Left colon (tissue), 2 donors: ENCODE results near the gene KIF5A. TPM values are rescaled to one million over a fixed set of nuclear protein-coding genes. Genes with fewer than 3 reads are reported as not detected.

Experiments used
- ATAC-seq: fragments of 200-7000 bp; cut with Tn5 transposase; one replicate; pipeline ENCODE4 v1.9.1; 2020; ENCODE audit warnings: mild to moderate bottlenecking, moderate library complexity
- DNase-seq, 2 donors: peaks; one replicate each; pipeline ENCODE4 v3.0.0-alpha.2; 2020
- intact Hi-C, 2 donors: fragments of 100-400 bp; cut with DNase I in 1 of 2; cut with micrococcal nuclease in 1 of 2; formaldehyde crosslinking; loops; one replicate each; pipeline versions ENCODE4 v1.11.2 to v1.14.0; 2022; cut with DNase I, micrococcal nuclease
- microRNA-seq, 2 donors: library from miRNA; unstranded; fragments of <30 nt; microRNA quantifications; one replicate each; pipeline versions ENCODE4 v1.1.0 to v1.2.0, GENCODE V29; 2020
- total RNA-seq, 2 donors: library from RNA; stranded (reverse); fragmentation: NEBNext Ultra II Directional; extraction: Animal tissue kit (Norgen Biotek cat#: 25700); gene quantifications; one replicate each; pipeline ENCODE4 v1.2.1, GENCODE V29; 2021
- donor health status: DM: no; HTN: no; CAD: no.
- donor health status: DM: yes; HTN: yes; CAD: no.

Gene KIF5A
- total RNA-seq, 2 donors from 2014 or later = 0.85 to 1.3 TPM

DNA sequence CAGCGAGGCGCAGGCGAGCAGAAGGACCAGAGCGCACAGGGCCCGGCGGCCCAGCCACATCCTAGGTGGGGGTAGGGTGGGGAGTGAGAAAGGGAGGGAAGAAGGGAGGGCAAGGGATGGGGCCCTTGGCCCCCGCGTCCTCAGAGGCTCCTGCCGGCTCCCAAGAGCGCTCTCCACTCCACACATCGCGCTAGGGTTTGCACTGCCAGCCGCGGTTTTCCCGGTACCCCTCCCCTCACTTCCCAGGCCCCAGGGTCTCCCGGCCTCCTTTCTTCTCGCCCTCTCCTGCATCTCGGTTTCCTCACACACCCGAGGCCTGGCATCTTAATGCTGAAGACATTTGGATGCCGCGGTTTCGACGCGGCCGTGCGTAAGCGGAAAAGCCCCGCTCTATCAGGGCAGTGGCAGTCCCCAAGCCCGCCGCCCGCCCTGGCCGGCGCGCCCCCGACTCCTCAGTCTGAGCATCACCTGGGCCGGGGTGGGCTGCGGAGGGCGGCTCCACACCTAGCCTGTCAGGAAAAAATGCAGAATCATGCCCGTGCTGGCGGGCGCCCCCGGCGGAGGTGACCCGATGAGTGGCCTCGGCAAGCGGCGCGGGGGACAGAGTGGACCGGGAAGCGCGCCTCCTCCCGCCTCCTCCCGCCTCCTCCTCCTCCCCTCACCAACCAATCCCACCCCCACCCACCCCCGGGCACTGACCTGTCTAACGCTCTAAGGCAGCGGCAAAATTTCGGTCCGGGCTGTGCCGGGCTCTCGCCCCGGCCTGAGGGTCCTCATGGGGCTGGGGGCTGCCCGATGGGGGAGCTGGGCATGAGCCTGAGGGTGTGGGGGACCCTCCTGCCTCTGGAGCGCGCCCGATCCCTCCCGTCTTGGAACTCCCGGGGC, 82.5 kb downstream of the KIF5A start:
- ATAC-seq (peak; percentile 14), DNase-seq (no peak)
- intact Hi-C loops = loop anchor here in 1 of 2 donors (10.0 kb wide), 1 partner anchor 52 kb away; no protein-coding TSS in a partner anchor

GRCh38 chr12:57632958-57633840, 83.4 kb downstream of the KIF5A start, which contains the start of gene B4GALNT1:
Gene B4GALNT1, minus strand, starts transcription at chr12:57633201. Its CDS starts 1,069 bp downstream, at chr12:57632132.
- ATAC-seq (peak; percentile 95), DNase-seq (peak in 1 of 2 donors; percentile 63)
- intact Hi-C loops = loop anchor here in 1 of 2 donors (10.0 kb wide), 1 partner anchor 52 kb away; no protein-coding TSS in a partner anchor

Small RNA genes lying within 50 kb of the gene (microRNA-seq; reads per million reads assigned to microRNA genes)
- gene MIR616 = 0 to 1.6 reads per million in 2 donors
- gene MIR6758 = 0 reads per million in 2 donors

Other genes starting within 250 kb of the KIF5A start
- 10 to 100 TPM; 62.5 to 62.8 TPM for gene R3HDM2, start 119.0 kb upstream of the KIF5A start, total RNA-seq
- gene INHBC, start 115.3 kb upstream of the KIF5A start, total RNA-seq = not detected
- not detected for gene INHBE, start 94.7 kb upstream of the KIF5A start, total RNA-seq
- 1 to 10 TPM; 1.8 to 1.9 TPM for gene GLI1, start 90.3 kb upstream of the KIF5A start, total RNA-seq
- 10 to 100 TPM in 1 of 2 donors, 1 to 10 TPM in 1; 6.4 to 11.4 TPM for gene ARHGAP9, start 70.2 kb upstream of the KIF5A start, total RNA-seq
- gene MARS1, start 62.0 kb upstream of the KIF5A start, total RNA-seq = 100 to 1,000 TPM in 1 of 2 donors, 10 to 100 TPM in 1; 89.3 to 125 TPM
- gene DDIT3, start 29.5 kb upstream of the KIF5A start, total RNA-seq = 10 to 100 TPM; 19.8 to 20.5 TPM
- 100 to 1,000 TPM; 104 to 116 TPM for gene MBD6, start 27.2 kb upstream of the KIF5A start, total RNA-seq
- gene DCTN2, start 2.9 kb upstream of the KIF5A start, total RNA-seq = 100 to 1,000 TPM; 139 to 151 TPM
- 10 to 100 TPM; 63.5 to 67.9 TPM for gene PIP4K2C, start 41.1 kb downstream of the KIF5A start, total RNA-seq
- 10 to 100 TPM in 1 of 2 donors, 1 to 10 TPM in 1; 3.7 to 10.2 TPM for gene DTX3, start 54.8 kb downstream of the KIF5A start, total RNA-seq
- gene ARHGEF25, start 61.4 kb downstream of the KIF5A start, total RNA-seq = 10 to 100 TPM in 1 of 2 donors, 1 to 10 TPM in 1; 3.1 to 14.9 TPM
- gene B4GALNT1, start 83.2 kb downstream of the KIF5A start, total RNA-seq = under 1 TPM; 0.34 to 0.98 TPM
- 100 to 1,000 TPM; 310 to 322 TPM for gene OS9, start 144.1 kb downstream of the KIF5A start, total RNA-seq
- gene AGAP2, start 188.7 kb downstream of the KIF5A start, total RNA-seq = 1 to 10 TPM in 1 of 2 donors, under 1 TPM in 1; 0.92 to 1.5 TPM
- 10 to 100 TPM; 28.9 to 40.6 TPM for gene TSPAN31, start 195.0 kb downstream of the KIF5A start, total RNA-seq
- gene CDK4, start 202.3 kb downstream of the KIF5A start, total RNA-seq = 10 to 100 TPM; 38.4 to 46.0 TPM
- gene MARCHF9, start 205.1 kb downstream of the KIF5A start, total RNA-seq = 10 to 100 TPM; 12.2 to 13.1 TPM
- 1 to 10 TPM in 1 of 2 donors, under 1 TPM in 1; 0.87 to 1.7 TPM for gene CYP27B1, start 217.0 kb downstream of the KIF5A start, total RNA-seq
- 10 to 100 TPM in 1 of 2 donors, 1 to 10 TPM in 1; 9.3 to 11.6 TPM for gene METTL1, start 222.1 kb downstream of the KIF5A start, total RNA-seq
- gene EEF1AKMT3, start 222.6 kb downstream of the KIF5A start, total RNA-seq = 1 to 10 TPM; 4.8 to 6.8 TPM
- 10 to 100 TPM; 25.3 to 31.8 TPM for gene TSFM, start 232.7 kb downstream of the KIF5A start, total RNA-seq